Uterus (tissue), 4 donors: ENCODE results near the gene MARCHF11. TPM values are rescaled to one million over a fixed set of nuclear protein-coding genes. Genes with fewer than 3 reads are reported as not detected.

Experiments used
- DNase-seq, 2 donors: peaks; one replicate each; pipeline ENCODE4 v3.0.0-alpha.2; 2019 to 2020
- H3K27ac ChIP-seq, 2 donors: fragments of 200-600 bp; sonication (generic); 1 replicate in 1 of 2; 2 replicates in 1 of 2; pipeline ENCODE4 v1.5.1; 2016 to 2018
- H3K27me3 ChIP-seq, 2 donors: fragments of 200-600 bp; sonication (generic); one replicate each; pipeline ENCODE4 v1.5.1; 2018 to 2019; ENCODE audit warnings: control low read depth in 1 of 2
- H3K36me3 ChIP-seq, 2 donors: fragments of 200-600 bp; sonication (generic); one replicate each; pipeline ENCODE4 v1.5.1; 2019; ENCODE audit warnings: control low read depth in 1 of 2
- H3K4me1 ChIP-seq, 2 donors: fragments of 200-600 bp; sonication (generic); one replicate each; pipeline ENCODE4 v1.5.1; 2018 to 2019; ENCODE audit warnings: control low read depth in 1 of 2
- H3K4me3 ChIP-seq, 2 donors: fragments of 200-600 bp; sonication (generic); 1 replicate in 1 of 2; 2 replicates in 1 of 2; pipeline ENCODE4 v1.5.1; 2018 to 2019; ENCODE audit warnings: mild to moderate bottlenecking in 1 of 2
- H3K9me3 ChIP-seq, 2 donors: fragments of 200-600 bp; sonication (generic); one replicate each; pipeline ENCODE4 v1.5.1; 2019; ENCODE audit warnings: control low read depth in 1 of 2
- POLR2A ChIP-seq, 2 donors: fragments of 450-650 bp; IDR thresholded peaks; one replicate each; pipeline ENCODE4 v1.6.1; 2016; ENCODE audit warnings: antibody characterized with exemption in 2 of 2, mild to moderate bottlenecking in 1 of 2, moderate library complexity in 1 of 2
- intact Hi-C: fragments of 100-400 bp; cut with DNase I; formaldehyde crosslinking; loops from one replicate; pipeline ENCODE4 v1.15.1; 2023; ENCODE audit warnings: low total_unique reads
- small RNA-seq: library from RNA; depleted of rRNA; stranded (forward); fragments of <200 nt; gene quantifications from one replicate; pipeline ENCODE3, GENCODE V24; 2016
- total RNA-seq, 4 donors: library from RNA; depleted of rRNA in 3 of 4; stranded (reverse); fragments of >200 nt in 3 of 4; gene quantifications; one replicate each; pipeline versions ENCODE4 v1.1.0 to v1.2.4, GENCODE V29; 2014 to 2023
- TF ChIP-seq, protein P1 (sequence below), 4 experiments: fragments of 200-600 bp in 2 of 4; fragments of 450-650 bp in 2 of 4; sonication (generic) in 2 of 4; IDR thresholded peaks; one replicate each; pipeline ENCODE4 v1.5.1; 2016 to 2019; ENCODE audit warnings: antibody characterized with exemption in 4 of 4, mild to moderate bottlenecking in 2 of 4, moderate library complexity in 1 of 4
- donor health status: DM: yes; HTN: yes; CAD: no.

The MARCHF11 gene
- total RNA-seq, 4 donors from 2014 or later, result 0.28 TPM; not detected in 3

DNA sequence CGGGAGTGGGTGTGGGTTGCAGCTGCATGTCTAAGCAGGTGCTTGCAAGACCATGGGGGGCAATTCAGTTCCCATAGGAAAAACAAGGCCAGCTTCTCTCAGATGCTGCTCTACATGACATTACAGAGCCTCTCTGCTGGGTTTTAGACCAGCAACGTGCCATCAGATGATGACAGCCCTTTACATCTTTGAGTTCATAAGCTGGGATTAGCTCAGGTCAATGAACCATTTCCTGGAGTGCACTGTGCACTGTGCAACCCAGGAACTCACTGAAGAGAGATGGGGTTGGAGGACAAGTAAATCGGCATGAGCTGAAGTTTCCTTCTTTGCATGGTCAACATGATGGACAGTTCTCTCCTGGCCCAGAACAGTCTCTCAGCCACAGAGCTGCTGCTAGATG lies 160.6 kb downstream of the MARCHF11 start:
- H3K4me3 ChIP-seq, result no peak overlapping the region
- no peaks in the 10 kb centered on the region for H3K27me3 ChIP-seq
- H3K4me1 ChIP-seq, result no peaks in the 10 kb centered on the region
- H3K9me3 ChIP-seq, result no peaks in the 10 kb centered on the region
- intact Hi-C loops, result no loop called here
- no peaks in the 10 kb centered on the region for H3K36me3 ChIP-seq
- H3K27ac ChIP-seq, result no peak overlapping the region
- DNase-seq, result no peak
- no peak for TF ChIP-seq POLR2A (IDR thresholded peaks at IDR 0.05)
- TF ChIP-seq, protein P1, sequence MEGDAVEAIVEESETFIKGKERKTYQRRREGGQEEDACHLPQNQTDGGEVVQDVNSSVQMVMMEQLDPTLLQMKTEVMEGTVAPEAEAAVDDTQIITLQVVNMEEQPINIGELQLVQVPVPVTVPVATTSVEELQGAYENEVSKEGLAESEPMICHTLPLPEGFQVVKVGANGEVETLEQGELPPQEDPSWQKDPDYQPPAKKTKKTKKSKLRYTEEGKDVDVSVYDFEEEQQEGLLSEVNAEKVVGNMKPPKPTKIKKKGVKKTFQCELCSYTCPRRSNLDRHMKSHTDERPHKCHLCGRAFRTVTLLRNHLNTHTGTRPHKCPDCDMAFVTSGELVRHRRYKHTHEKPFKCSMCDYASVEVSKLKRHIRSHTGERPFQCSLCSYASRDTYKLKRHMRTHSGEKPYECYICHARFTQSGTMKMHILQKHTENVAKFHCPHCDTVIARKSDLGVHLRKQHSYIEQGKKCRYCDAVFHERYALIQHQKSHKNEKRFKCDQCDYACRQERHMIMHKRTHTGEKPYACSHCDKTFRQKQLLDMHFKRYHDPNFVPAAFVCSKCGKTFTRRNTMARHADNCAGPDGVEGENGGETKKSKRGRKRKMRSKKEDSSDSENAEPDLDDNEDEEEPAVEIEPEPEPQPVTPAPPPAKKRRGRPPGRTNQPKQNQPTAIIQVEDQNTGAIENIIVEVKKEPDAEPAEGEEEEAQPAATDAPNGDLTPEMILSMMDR (IDR thresholded peaks at IDR 0.05), result no peak

DNA sequence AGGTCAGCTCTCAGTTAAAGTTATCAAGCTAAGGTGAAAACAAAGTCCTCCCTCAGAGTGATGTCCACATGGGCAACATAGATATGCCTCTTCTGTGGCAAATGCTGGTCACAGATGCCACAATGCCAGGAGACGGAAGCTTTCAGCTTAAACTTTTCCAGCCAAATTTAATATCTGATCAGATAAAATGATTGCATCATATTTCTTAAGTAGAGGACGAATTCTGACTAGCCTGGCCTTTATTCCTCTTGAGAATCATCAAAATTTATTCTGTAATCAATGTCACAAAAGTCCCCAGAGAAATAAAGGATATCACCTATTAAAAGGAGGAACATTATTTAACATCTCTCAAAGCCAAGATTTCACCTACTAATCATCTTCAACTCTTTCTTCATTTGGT lies 161.9 kb downstream of the MARCHF11 start:
- no peaks in the 10 kb centered on the region for H3K27me3 ChIP-seq
- DNase-seq, result no peak
- no peaks in the 10 kb centered on the region for H3K9me3 ChIP-seq
- H3K36me3 ChIP-seq, result no peaks in the 10 kb centered on the region
- H3K27ac ChIP-seq, result no peak overlapping the region
- intact Hi-C loops, result no loop called here
- no peaks in the 10 kb centered on the region for H3K4me1 ChIP-seq
- no peak overlapping the region for H3K4me3 ChIP-seq
- TF ChIP-seq POLR2A (IDR thresholded peaks at IDR 0.05), result no peak
- TF ChIP-seq, protein P1 (IDR thresholded peaks at IDR 0.05), result no peak

Small RNA genes lying within 50 kb of the gene (small RNA-seq; reads per million reads assigned to genes)
- not detected for gene RNA5SP178
